COLO668 (cell line): Measurements from ENCODE around the gene CDC14B.
"Not testable (repeated sequence)": the region's sequence is repeated elsewhere in the genome, so short reads cannot be mapped to it uniquely, and the experiment has no call there.

ENCODE experiments used
- DNase-seq: peaks from one replicate; lab custom pipeline; 2025; ENCODE audit not compliant: unreplicated experiment; lab: John Stamatoyannopoulos, UW

The CDC14B gene

DNA sequence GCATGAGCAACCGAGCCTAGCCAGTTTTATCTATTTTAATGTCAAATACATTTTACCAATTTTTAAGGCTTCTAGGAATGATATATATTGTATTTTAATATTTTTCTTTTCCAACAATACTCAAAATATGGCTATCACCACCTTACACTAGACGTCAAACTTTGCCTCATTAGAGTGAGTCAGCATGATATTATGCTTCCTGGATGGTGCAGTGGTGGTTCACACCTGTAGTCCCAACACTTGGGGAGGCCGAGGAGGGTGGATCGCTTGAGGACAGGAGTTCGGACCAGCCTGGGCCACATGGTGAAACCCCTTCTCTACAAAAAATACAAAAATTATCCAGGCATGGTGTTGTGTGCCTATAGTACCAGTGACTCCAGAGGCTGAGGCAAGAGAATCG lies 7.3 kb upstream of the CDC14B start:
- DNase-seq = no peak

DNA sequence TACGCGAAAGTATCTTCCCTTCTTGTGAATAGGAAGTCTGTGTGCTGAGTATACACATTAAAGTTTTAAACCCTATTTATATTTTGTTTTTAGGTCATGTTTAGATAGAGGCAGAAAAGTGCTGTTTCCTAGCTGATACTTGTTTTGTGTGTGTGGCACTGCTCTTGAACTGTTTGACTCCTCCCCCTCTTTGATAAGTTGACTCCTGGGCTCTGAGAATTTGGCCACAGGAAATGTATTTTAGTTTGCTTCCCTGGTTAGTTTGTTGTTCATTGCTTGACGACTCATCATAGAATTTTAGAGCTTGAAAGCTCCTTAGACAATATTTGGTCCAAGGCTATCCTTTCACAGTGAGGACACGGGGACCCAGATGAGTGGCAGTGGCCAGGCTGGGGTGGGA lies 2.0 kb upstream of the CDC14B start:
- DNase-seq = no peak

DNA sequence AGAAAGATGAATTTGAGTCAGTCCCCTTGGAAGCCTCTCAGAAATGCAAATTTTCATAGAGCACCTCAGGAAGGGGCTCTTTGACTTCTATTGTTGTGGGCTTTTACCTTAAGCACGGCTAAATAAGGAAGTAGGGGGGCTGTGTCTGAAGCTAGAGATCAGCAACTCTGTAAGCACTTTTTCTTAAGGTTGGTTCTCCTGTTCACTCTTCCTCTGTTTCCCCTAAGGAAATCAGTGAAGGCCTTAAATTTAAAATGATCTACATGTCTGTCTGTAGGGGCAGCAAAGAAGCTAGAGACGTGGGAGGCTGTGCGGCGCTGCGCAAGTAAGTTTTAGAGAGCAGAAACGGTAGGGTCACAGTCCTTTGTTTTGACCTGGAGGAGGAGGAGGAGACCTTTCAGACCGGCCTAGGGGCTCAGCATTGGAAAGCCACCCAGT lies 1.2 kb upstream of the CDC14B start:
- no peak for DNase-seq

DNA sequence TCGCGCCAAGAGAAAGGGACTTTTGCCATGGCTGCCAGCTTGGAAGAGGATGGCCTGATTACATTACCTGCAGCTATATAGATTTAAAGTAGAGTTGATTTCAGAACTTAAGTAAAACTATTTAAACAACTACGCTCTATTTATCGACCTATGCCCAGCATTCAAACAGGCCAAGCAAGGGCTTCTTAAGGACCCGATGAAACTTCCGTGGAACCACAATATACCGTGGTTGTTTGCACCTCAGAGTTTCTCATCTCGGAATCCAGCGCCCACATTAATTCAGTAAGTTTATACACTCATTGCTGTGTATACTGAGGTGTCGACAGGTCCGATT lies 505 bp upstream of the CDC14B start:
- DNase-seq = no peak

DNA sequence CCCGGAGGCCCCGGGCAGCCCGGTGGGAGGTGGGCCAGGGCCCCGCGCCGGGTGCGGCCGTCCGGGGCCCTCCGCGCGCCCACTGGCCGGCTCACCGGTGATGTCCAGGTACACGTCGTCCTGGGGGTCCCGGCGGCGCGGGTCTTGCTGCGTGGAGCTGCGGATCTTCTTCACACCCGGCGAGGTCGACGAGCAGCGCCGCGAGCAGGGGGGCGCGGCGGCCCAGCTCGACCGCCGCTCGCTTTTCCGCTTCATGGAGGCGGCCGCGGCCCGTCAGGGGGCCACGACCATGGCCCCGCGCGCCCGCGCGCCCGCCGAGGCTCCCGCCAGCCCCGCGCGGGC lies 548 bp downstream of the CDC14B start:
- DNase-seq = no peak

DNA sequence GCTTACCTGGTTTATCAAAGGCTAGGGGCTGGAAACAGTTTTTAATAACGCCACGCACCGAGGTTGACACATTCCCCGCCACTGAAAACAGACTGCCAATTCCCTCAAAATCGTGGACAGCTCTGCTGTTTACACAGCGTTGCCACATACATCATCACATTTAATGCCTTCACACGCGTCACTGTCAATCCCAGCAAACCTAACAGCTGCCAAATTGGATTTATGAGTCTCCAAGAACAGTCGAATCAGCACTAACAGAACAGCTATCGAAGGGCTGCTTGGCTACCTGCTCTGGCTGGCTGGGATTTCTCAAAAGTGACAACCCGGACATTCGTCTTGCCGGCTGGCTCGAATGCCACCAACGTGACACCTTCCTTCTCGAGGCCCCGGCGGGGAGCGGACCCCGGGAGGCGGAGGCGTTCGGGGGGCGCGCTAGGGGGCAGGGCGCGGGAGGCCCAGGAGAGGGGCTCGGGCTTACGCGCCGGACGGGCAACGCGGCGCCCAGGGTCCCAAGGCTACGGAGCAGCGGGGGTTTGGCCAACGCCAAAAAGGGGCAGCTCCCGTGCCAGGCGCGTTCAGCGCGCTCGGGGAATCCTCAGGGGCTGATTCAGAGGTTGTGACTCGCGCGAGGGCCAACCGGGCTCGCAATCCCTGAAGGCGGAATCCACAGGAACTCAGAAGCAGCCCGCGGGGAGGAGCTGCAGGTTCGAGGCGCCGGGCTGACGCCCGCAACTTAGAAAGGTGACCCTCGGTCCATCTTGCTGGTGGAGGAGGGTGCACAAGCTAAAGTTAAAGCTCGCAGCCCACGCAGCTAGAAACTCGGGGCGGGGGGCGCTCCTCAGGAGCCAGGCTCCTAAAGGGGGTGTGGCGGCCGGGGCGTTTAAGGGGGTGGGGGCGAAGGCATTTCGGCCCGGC lies 1.2 kb downstream of the CDC14B start:
- peak; percentile 34 for DNase-seq

DNA sequence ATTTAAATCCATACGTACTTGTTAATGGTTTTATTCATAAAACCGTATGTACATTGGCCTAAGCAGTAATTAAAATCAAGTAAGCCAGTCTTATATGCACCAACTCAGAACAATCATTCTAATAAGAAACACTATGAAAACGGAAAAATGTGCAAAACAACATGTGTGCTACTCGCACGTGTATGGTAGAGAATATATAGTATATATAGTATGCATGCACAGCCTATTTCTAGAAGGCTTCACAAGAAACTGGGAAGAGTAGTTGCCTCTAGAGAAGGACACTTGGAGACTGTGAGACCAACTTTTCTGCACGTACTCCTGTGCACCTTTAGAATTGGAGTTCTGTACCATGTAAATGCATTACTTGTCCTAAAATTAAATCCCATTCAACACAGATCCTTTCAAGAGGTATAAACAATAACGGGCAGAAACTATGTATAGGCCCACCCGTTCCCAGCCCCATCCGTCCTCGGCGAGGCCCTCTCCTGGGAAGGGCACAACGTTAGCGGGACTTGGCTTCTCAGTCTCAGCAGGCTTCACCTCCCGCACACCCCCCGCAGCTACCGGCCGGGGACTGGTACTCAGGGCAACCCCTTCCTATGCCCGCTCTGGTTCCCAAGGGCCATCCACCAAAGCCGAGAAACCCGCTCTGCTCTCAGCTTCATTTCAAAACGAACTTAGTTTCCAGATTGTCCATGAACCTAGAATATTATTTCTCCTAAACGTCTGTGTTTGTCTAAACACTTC lies 2.0 kb downstream of the CDC14B start:
- no peak for DNase-seq

DNA sequence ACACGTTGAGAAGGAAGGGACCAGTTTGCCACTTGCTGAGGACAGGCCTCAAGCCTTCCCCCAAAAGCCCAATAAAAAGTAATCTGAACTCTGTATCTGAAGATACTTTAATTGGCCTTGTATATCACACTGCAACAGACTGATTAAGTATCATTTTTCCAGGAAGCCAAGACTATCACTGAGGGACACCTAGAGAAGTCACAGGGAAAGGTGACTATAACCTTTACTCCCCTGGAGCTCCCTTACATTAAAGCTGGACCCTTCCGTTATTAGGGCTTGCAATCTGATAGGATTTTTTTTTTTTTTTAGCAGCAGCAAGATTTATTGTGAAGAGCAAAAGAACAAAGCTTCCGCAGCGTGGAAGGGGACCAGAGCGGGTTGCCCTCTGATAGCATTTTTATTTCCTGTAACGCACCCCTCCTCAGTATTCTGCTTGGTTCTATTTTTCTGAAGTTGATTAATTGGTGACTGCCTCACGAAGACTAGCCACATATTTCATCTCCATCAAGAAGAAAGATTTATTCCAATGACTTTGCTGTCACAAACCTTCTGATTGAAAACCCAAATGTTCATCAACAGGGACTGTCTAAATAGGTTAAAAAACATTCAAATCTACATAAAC lies 2.7 kb downstream of the CDC14B start:
- DNase-seq = no peak

DNA sequence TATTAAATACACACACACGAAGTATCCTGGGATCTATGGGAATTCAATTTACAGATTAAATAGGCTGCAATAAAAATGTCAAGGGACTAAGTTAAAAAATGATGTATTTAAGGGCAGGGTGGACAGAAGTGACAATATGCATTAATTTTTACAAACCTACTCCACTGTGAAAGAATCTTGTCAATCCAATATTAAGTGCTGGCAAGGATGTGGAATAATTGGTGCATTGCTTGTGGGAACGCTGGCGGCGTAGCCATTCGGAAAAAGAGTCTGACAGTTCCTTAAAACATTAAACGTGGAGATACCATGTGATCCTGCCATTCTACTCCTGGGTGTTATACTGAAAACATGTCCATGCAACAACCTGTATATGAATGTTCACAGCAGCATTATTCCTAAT lies 4.2 kb downstream of the CDC14B start:
- DNase-seq = no peak

DNA sequence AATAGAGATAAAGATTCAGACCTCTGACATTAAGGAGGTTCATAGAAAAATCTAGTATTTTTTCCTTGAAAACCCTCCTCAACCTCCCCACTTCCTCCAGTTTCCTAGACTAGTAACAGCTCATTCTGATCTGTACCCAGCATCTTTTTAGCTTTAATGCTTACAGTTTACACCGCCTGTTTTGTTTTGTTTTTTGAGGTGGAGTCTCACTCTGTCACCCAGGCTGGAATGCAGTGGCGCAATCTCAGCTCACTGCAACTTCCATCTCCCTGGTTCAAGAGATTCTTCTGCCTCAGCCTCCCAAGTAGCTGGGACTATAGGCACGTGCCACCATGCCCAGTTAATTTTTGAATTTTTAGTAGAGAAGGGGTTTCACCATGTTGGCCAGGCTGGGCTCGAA lies 5.0 kb downstream of the CDC14B start:
- DNase-seq = not testable (repeated sequence)

DNA sequence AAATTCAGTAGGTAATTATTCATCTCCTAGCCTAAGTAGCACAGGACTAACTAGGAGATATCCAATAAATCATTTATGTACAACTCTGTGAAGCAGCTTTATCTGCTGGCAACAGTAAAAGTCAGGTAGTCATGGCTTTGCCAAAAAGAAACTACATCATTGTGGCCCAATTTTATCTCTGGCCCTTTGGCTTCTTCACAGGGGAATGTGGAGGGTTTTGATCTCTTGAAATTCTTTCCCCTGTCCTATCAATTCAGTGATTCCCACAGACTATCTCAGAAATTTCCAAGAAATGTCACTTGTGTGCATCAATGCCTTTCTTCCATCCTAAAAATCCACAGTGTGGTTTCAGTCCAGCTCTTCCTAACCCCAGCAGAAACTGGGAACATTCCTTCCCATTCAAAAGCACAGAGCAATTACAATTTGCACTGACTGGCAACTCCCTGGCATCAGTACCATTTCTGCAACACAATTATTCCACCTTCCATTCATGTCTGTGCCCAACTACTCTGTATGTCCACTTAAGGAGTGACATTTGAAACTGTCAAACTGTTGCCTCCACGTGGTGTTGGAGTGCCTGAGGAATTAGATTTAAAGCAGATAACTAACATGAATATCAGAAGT lies 6.6 kb downstream of the CDC14B start:
- no peak for DNase-seq

DNA sequence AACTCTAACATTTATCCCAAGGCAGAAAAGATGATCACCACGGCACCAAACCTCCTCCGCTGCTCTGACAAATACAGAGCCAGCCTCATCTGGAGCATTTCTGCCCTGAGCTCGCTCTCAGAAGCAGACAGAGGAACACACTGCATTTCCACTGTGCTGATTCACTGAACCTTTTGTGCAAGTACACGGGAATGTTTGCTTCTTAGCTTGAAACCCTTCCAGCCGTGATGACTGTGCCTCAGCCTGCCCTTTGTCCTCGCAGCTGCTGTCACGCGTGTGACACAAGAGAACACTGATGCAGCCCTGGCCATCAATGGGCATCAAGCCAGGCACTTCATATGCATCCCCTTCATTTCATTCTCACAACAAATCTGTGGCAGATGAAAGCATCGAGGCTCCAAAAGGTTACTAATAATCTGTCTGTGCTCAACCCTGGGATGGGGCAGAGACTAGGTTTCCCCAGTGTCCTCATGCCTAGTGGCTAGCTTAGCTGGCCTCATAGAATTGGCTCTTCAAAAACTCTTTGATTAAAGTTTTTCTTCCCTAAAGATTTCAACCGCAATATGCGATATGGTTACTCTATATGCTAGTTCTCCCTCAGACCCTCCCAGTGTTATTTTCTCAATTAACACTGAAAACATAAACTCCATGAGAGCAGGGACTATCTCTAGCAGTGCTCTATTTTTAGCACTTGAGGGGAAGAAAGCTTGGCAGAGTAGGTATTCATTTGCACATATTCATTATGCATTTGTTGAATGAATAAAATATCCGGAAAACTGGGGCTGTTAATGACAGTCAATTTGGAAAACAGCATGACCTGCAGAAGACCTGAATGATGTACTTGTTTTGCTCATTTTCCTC lies 7.3 kb downstream of the CDC14B start:
- DNase-seq = peak; percentile 80

DNA sequence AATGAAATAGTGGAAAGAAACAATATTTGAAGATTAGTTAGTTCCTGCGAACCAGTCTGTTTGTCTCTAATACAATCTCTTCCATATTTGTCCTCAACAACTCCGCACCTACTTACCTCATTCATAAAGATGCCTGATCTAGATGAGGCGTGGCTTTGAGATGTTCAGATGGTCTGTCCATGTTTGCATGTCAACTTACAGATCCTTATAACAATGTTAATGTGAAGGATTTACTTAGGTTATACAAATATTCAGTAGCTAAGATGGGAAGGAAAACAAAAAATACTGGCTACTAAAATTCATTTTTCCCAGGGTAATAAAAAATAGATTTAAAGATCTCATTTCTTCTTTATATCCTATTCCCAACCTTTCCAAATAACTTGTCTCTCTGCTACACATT lies 8.3 kb downstream of the CDC14B start:
- DNase-seq = no peak

DNA sequence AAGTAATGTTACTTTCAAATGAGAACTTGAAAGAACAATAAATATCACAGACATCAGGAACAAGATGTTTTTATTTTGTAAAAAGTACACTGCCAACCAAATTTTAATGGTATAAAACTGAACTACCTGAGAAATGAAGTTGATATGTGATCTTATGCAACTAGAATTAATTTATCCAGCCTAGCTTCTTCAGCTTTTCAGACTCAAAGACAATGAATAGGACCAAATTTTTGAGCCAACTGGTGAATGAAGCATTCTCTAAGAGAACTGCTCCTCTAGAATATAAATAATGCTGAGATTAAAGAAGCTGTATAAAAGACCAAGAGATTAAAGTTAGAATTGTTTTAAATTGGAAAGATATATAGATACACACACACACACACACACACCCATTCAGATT lies 9.9 kb downstream of the CDC14B start:
- DNase-seq = no peak

DNA sequence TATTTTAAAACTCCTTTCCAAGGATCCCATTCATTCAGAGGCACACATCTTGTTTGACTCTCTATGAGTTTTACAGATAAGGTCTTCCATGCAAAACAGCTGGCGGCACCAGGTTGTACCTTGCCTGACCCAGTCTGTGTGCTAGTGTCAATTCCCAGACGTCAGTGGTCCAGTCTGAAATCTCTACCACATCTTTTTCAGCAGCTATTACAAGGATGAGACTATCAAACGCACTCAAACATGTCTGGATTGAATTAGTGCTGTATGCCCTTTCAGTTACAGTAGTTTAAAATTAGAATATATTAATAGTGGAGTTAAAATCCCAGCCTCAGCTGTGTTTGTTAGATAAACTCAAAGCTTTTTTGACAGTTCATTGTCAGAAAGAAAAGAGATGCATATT lies 11.7 kb downstream of the CDC14B start:
- no peak for DNase-seq

DNA sequence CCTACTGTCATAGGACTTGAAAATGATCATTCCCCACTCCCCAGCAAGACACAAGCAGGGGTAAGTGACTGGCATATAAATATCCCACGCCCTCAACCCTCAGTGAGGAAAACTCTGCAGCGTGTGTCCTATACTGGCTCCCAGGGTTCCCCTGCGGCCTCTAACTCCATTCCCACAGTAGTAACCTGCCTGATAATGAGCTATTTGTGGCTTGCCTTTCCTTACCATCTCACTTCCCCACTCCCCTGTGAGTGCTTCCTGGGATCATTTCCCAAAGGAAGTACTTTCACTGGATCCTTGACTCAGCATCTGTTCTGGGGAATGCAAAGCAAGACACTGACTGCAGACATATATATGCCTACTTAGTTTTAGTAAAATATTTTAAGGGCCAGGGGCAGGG lies 14.3 kb downstream of the CDC14B start:
- no peak for DNase-seq

DNA sequence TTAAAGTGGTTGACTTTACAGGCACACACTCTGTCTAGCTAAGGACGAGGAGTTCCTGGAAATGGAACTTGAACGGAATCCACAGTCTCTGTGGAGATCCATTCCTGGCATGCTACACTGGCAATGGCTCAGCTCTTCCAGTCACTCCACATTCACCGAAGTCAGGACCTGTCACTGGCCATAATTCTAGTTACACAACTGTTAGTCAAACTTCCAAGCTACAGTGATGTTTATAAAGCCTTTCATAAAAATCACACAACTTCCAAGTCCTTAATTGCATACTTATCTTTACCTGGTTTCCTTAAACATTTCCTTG lies 15.7 kb downstream of the CDC14B start:
- DNase-seq = no peak

DNA sequence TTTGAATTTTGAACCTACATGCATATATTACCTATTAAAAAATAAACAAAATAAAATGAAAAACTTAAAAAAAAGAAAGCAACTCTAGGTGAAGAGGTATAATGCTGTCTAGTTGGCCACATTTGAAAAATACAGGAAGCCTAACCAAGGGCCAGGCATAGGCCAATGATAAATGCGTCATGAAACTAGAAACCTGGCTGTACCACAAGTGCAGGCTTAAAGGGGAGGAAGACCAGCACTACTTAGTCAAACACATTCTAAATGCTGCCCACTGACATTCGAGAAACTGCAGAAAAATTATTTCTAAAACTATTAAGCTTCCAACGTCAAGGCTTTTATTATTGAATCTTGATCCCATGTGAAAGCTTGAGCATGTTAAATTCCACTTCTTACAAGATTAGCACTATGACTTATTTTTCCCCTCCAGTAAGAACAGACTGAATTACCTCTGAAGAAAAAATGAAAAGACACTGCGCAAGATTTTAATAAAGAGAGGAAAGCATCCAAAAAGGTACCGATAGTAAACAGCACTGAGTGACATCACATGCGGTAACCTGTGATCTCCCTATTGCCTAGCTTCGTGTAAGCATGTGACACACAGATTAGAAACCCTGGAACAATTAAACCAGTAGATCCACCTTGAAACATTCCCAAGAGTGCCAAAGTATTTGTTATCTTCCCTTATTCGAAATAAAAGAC lies 16.2 kb downstream of the CDC14B start:
- no peak for DNase-seq

DNA sequence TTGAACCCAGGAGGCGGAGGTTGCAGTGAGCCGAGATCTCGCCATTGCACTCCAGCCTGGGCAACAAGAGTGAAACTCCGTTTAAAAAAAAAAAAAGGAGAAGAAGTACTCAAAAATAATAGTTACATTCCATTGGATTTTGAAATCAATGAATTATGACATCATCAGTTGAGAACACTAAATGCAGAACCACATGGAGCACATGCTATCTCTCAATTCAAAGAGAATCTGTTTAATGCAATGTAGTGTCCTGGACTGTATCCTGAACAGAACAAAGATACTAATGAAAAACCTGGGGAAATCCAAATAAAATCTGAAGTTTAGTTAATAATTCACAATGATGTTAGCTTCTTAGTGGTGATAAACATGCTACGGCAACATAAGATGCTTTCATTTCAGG lies 20.3 kb downstream of the CDC14B start:
- DNase-seq = no peak

DNA sequence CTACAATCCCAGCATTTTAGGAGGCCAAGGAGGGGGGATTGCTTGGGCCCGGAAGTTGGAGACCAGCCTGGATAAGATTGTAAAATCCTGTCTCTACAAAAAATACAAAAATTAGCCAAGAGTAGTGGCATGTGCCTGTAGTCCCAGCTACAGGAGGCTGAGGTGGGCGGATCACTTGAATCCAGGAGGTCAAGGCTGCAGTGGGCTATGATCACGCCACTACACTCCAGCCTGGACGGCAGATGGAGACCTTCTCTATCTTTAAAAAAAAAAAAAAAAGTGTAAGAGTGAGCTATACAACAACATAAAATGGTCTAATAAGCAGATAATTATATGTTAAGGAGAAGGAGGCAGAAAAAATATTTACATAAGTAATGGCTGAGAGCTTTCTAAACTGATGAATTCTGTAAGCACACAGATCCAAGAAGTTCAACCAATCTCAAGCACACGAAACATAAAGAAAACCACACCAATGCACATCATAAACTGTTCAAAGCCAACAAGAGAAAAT lies 23.0 kb downstream of the CDC14B start:
- DNase-seq = no peak
